Breast epithelium (tissue), 3 donors: Measurements from ENCODE around the gene VMO1.
A peak's percentile ranks its signal among the peaks of the same experiment; 100 is the strongest.

ENCODE experiments used
- POLR2A ChIP-seq: fragments of 450-650 bp; IDR thresholded peaks from one replicate; pipeline ENCODE4 v1.6.1; 2016; ENCODE audit warnings: antibody characterized with exemption, mild to moderate bottlenecking, moderate library complexity
- POLR2AphosphoS5 ChIP-seq, 3 donors: sonication (generic); formaldehyde crosslinking; IDR thresholded peaks; one replicate each; pipeline ENCODE4 v1.6.1; 2017; ENCODE audit warnings: antibody characterized with exemption in 3 of 3
- TF ChIP-seq, protein P1 (sequence below), 3 donors: fragments of 450-650 bp; IDR thresholded peaks; one replicate each; pipeline ENCODE4 v1.5.1; 2016 to 2017; ENCODE audit warnings: antibody characterized with exemption in 3 of 3, mild to moderate bottlenecking in 3 of 3, moderate library complexity in 3 of 3

DNA sequence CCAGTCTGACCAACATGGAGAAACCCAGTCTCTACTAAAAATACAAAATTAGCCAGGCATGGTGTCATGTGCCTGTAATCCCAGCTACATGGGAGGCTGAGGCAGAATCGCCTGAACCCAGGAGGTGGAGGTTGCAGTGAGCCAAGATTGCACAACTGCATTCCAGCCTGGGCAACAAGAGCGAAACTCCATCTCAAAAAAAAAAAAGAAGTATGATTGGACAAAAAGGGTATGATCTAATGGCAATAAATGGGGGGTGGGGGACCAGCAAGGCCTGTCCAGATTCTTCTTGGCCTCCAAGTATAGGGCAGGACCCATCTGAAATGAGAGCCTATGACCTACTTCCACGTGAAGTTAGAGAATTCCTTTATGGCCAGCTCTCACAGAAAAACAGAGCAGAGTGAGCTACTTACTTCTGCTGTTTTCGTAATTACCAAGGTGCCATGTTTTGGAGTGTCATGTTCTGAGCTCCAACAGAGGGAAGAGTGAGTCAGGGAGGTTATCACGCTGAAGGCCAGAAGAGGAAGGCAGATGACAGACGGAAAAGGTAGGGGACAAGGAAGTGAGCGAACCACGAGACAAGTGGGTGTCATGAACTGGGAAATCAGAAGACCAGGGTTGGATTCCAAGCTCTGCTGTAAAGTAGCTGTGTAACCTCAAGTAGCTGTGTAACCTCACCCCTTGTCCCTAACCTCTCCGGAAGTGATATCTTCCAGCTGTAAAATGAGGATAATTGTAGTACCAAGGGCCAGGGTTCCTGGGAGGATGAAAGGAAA is 50.1 kb downstream of the VMO1 start:
- TF ChIP-seq, protein P1, sequence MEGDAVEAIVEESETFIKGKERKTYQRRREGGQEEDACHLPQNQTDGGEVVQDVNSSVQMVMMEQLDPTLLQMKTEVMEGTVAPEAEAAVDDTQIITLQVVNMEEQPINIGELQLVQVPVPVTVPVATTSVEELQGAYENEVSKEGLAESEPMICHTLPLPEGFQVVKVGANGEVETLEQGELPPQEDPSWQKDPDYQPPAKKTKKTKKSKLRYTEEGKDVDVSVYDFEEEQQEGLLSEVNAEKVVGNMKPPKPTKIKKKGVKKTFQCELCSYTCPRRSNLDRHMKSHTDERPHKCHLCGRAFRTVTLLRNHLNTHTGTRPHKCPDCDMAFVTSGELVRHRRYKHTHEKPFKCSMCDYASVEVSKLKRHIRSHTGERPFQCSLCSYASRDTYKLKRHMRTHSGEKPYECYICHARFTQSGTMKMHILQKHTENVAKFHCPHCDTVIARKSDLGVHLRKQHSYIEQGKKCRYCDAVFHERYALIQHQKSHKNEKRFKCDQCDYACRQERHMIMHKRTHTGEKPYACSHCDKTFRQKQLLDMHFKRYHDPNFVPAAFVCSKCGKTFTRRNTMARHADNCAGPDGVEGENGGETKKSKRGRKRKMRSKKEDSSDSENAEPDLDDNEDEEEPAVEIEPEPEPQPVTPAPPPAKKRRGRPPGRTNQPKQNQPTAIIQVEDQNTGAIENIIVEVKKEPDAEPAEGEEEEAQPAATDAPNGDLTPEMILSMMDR (IDR thresholded peaks at IDR 0.05): no peak
- peak in 1 of 3 donors; percentile 43 for TF ChIP-seq POLR2AphosphoS5 (IDR thresholded peaks at IDR 0.05)
- TF ChIP-seq POLR2A: no peak
